H9 (cell line): ENCODE results near the gene ZNF608. TPM values are rescaled to one million over a fixed set of nuclear protein-coding genes. Genes with fewer than 3 reads are reported as not detected.

Source experiments
- DNase-seq: peaks from one replicate; pipeline ENCODE4 v3.0.0-alpha.2; 2017
- H2AFZ ChIP-seq: one replicate; pipeline ENCODE4 v1.6.1; 2013; ENCODE audit warnings: mild to moderate bottlenecking, low read length, control low read depth, moderate library complexity
- H2AK5ac ChIP-seq: 2 replicates; pipeline ENCODE4 v1.6.1; 2013; ENCODE audit warnings: low read length, control low read depth, mixed read lengths; ENCODE audit not compliant: insufficient read length
- H2BK120ac ChIP-seq: one replicate; pipeline ENCODE4 v1.6.1; 2013; ENCODE audit warnings: low read depth, mild to moderate bottlenecking, low read length, control low read depth, inconsistent platforms; ENCODE audit not compliant: poor library complexity, severe bottlenecking
- H2BK12ac ChIP-seq: 2 replicates; pipeline ENCODE4 v1.6.1; 2013; ENCODE audit warnings: low read length, control low read depth, mixed read lengths, low read depth; ENCODE audit not compliant: insufficient read length
- H2BK15ac ChIP-seq: 2 replicates; pipeline ENCODE4 v1.6.1; 2013; ENCODE audit warnings: low read depth, low read length, control low read depth
- H2BK20ac ChIP-seq: one replicate; pipeline ENCODE4 v1.6.1; 2013; ENCODE audit warnings: low read depth, mild to moderate bottlenecking, low read length, control low read depth, inconsistent platforms; ENCODE audit not compliant: poor library complexity, severe bottlenecking
- H2BK5ac ChIP-seq: 2 replicates; pipeline ENCODE4 v1.6.1; 2013; ENCODE audit warnings: low read length, control low read depth, mixed read lengths; ENCODE audit not compliant: insufficient read length
- H3K14ac ChIP-seq: 2 replicates; pipeline ENCODE4 v1.6.1; 2013; ENCODE audit warnings: low read length, control low read depth; ENCODE audit not compliant: insufficient read depth
- H3K18ac ChIP-seq: 2 replicates; pipeline ENCODE4 v1.6.1; 2013; ENCODE audit warnings: low read depth, mild to moderate bottlenecking, mixed read lengths, low read length, control low read depth; ENCODE audit not compliant: insufficient read length
- H3K23ac ChIP-seq: 2 replicates; pipeline ENCODE4 v1.6.1; 2013; ENCODE audit warnings: low read length, control low read depth, mixed read lengths, low read depth; ENCODE audit not compliant: insufficient read length
- H3K23me2 ChIP-seq: 2 replicates; pipeline ENCODE4 v1.6.1; 2013; ENCODE audit warnings: low read depth, mild to moderate bottlenecking, mixed read lengths, low read length, control low read depth; ENCODE audit not compliant: insufficient read length, poor library complexity, severe bottlenecking
- H3K27ac ChIP-seq: 2 replicates; pipeline ENCODE4 v1.5.1; 2013; ENCODE audit warnings: low read length, control low read depth, mixed read lengths, low read depth; ENCODE audit not compliant: insufficient read length
- H3K27me3 ChIP-seq: 2 replicates; pipeline ENCODE4 v1.6.1; 2013; ENCODE audit warnings: low read length, control low read depth, inconsistent platforms; ENCODE audit not compliant: insufficient read depth
- H3K4ac ChIP-seq: 2 replicates; pipeline ENCODE4 v1.6.1; 2013; ENCODE audit warnings: low read depth, mild to moderate bottlenecking, control low read depth, inconsistent platforms, low read length, moderate library complexity
- H3K4me1 ChIP-seq: 2 replicates; pipeline ENCODE4 v1.6.1; 2013; ENCODE audit warnings: low read length, control low read depth, inconsistent platforms; ENCODE audit not compliant: insufficient read depth
- H3K4me2 ChIP-seq: 2 replicates; pipeline ENCODE4 v1.6.1; 2013; ENCODE audit warnings: low read length, control low read depth, mixed read lengths; ENCODE audit not compliant: insufficient read length, insufficient read depth
- H3K56ac ChIP-seq: 2 replicates; pipeline ENCODE4 v1.6.1; 2013; ENCODE audit warnings: low read depth, mild to moderate bottlenecking, mixed read lengths, low read length, control low read depth; ENCODE audit not compliant: insufficient read length
- H3K79me1 ChIP-seq: 2 replicates; pipeline ENCODE4 v1.6.1; 2013; ENCODE audit warnings: low read depth, mild to moderate bottlenecking, moderate library complexity, low read length, control low read depth, inconsistent platforms; ENCODE audit not compliant: insufficient read depth, poor library complexity, severe bottlenecking
- H3K79me2 ChIP-seq: 2 replicates; pipeline ENCODE4 v1.6.1; 2013; ENCODE audit warnings: low read length, control low read depth, inconsistent platforms; ENCODE audit not compliant: insufficient read depth
- H3K9ac ChIP-seq: 2 replicates; pipeline ENCODE4 v1.6.1; 2013; ENCODE audit warnings: low read length, control low read depth, mixed read lengths; ENCODE audit not compliant: insufficient read length; ENCODE audit errors: extremely low read depth
- H3K9me3 ChIP-seq: one replicate; pipeline ENCODE4 v1.6.1; 2013; ENCODE audit warnings: low read depth, low read length, inconsistent platforms; ENCODE audit not compliant: control insufficient read depth
- H3T11ph ChIP-seq: one replicate; pipeline ENCODE4 v1.6.1; 2013; ENCODE audit warnings: mild to moderate bottlenecking, low read length, control low read depth, inconsistent platforms
- H4K20me1 ChIP-seq: one replicate; pipeline ENCODE4 v1.6.1; 2013; ENCODE audit not compliant: control insufficient read depth, insufficient read length, insufficient read depth
- H4K5ac ChIP-seq: 2 replicates; pipeline ENCODE4 v1.6.1; 2013; ENCODE audit warnings: low read depth, mild to moderate bottlenecking, mixed read lengths, low read length, control low read depth; ENCODE audit not compliant: insufficient read length
- H4K8ac ChIP-seq: replicated peaks from 2 replicates; pipeline ENCODE4 v1.6.1; 2013; ENCODE audit warnings: low read length, control low read depth, mixed read lengths, low read depth; ENCODE audit not compliant: insufficient read length
- H4K91ac ChIP-seq: 2 replicates; pipeline ENCODE4 v1.6.1; 2013; ENCODE audit warnings: low read depth, mild to moderate bottlenecking, moderate library complexity, mixed read lengths, low read length, control low read depth; ENCODE audit not compliant: insufficient read length
- H3K27ac Mint-ChIP-seq, 3 experiments: 2 replicates in 2 of 3; 3 replicates in 1 of 3; pipeline ENCODE4 v1.8.0; 2020 to 2021; ENCODE audit warnings: mixed read lengths in 3 of 3, mild to moderate bottlenecking in 1 of 3, moderate library complexity in 1 of 3
- H3K27me3 Mint-ChIP-seq: 2 replicates; pipeline ENCODE4 v1.8.0; 2021; ENCODE audit warnings: low read depth, mild to moderate bottlenecking, moderate library complexity, mixed read lengths
- H3K36me3 Mint-ChIP-seq, 3 experiments: 2 replicates in 2 of 3; 3 replicates in 1 of 3; pipeline ENCODE4 v1.8.0; 2020 to 2021; ENCODE audit warnings: low read depth in 3 of 3, mixed read lengths in 3 of 3; ENCODE audit not compliant: insufficient read depth in 1 of 3
- H3K4me1 Mint-ChIP-seq, 2 experiments: 2 replicates each; pipeline ENCODE4 v1.8.0; 2020; ENCODE audit warnings: mixed read lengths in 2 of 2
- H3K4me3 Mint-ChIP-seq, 2 experiments: 2 replicates in 1 of 2; 3 replicates in 1 of 2; pipeline ENCODE4 v1.8.0; 2020 to 2021; ENCODE audit warnings: mild to moderate bottlenecking in 2 of 2, mixed read lengths in 2 of 2, moderate library complexity in 1 of 2
- H3K9me3 Mint-ChIP-seq, 2 experiments: 2 replicates in 1 of 2; 3 replicates in 1 of 2; pipeline ENCODE4 v1.8.0; 2020; ENCODE audit warnings: mild to moderate bottlenecking in 2 of 2, mixed read lengths in 2 of 2, moderate library complexity in 1 of 2
- WGBS: extraction: QIAGEN DNeasy Blood & Tissue Kit; methylation state at CpG from one replicate; pipeline ENCODE4 v1.1.7; 2013; ENCODE audit warnings: missing lambda C conversion rate, low lambda C conversion rate, mixed read lengths; ENCODE audit not compliant: insufficient read length; ENCODE audit errors: extremely low coverage; 5-methylcytosine and 5-hydroxymethylcytosine counted together
- total RNA-seq: library from RNA; stranded (reverse); gene quantifications from 2 replicates; pipeline ENCODE4 v1.2.1, GENCODE V29; 2021
- TF ChIP-seq, protein P1 (sequence below): fragments of 200-600 bp; sonication (generic); conservative IDR thresholded peaks from 3 replicates; pipeline ENCODE4 v1.8.0; 2021; ENCODE audit warnings: antibody characterized with exemption, mild to moderate bottlenecking

The ZNF608 gene
- total RNA-seq, 1 experiment from 2014 or later, result 67.0 TPM

DNA sequence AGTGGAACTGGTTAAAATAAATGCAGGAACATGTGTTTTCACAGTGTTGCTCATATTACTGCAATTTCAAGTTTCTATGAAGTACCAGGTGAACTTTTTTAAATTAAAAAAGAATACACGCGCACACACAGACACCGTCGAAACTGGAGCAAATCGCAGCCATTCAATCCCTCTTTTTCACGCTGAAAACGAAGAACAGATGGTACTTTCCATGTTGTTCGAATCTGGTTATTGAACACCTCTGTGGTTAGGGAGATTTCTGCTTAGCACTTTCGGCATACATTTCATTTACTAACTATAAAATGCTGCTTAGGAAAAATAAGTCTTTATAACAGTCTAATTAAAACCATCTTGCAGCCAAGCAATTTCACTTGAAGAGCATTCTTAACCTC lies 6.8 kb downstream of the ZNF608 start:
- Mint-ChIP-seq H3K4me1 (peaks cover 0 to 5% of the 10 kb centered on the region in 2 experiments), H3K27ac (no peak overlapping the region; a peak in 1 of 7 replicates), H3K27me3 (no peaks in the 10 kb centered on the region), H3K9me3 (no peaks in the 10 kb centered on the region; a peak in 2 of 5 replicates), H3K4me3 (peak overlapping the region; percentile 29 to 72), H3K36me3 (peaks cover 0 to 5% (median 3%) of the 10 kb centered on the region in 3 experiments; a peak in 4 of 7 replicates)
- Histone ChIP-seq H2AK5ac (no peak overlapping the region), H3K9ac (no peak overlapping the region), H3K23ac (no peak overlapping the region), H3K79me2 (peaks cover 53% of the 10 kb centered on the region; the same call in 1 of the 2 replicates), H4K8ac (no peak overlapping the region), H3K23me2 (peaks cover 16% of the 10 kb centered on the region), H2BK12ac (no peak overlapping the region), H2AFZ (no peak overlapping the region), H3K27me3 (no peaks in the 10 kb centered on the region), H3K79me1 (peaks cover 3% of the 10 kb centered on the region), H2BK15ac (no peak overlapping the region), H2BK120ac (no peak overlapping the region), H3K4ac (no peak overlapping the region), H2BK5ac (no peak overlapping the region), H3K18ac (no peak overlapping the region), H3K27ac (no peak overlapping the region), H4K20me1 (no peaks in the 10 kb centered on the region), H2BK20ac (no peak overlapping the region), H4K5ac (no peak overlapping the region), H4K91ac (no peak overlapping the region), H3K4me1 (peaks cover 26% of the 10 kb centered on the region; the same call in 1 of the 2 replicates), H3T11ph (no peak overlapping the region), H3K56ac (no peak overlapping the region), H3K9me3 (no peaks in the 10 kb centered on the region), H3K14ac (no peak overlapping the region), H3K4me2 (peak overlapping the region; percentile 52)
- WGBS, result no CpG with 5 or more reads among the region's 9 CpGs
- no peak for DNase-seq
- TF ChIP-seq, protein P1, sequence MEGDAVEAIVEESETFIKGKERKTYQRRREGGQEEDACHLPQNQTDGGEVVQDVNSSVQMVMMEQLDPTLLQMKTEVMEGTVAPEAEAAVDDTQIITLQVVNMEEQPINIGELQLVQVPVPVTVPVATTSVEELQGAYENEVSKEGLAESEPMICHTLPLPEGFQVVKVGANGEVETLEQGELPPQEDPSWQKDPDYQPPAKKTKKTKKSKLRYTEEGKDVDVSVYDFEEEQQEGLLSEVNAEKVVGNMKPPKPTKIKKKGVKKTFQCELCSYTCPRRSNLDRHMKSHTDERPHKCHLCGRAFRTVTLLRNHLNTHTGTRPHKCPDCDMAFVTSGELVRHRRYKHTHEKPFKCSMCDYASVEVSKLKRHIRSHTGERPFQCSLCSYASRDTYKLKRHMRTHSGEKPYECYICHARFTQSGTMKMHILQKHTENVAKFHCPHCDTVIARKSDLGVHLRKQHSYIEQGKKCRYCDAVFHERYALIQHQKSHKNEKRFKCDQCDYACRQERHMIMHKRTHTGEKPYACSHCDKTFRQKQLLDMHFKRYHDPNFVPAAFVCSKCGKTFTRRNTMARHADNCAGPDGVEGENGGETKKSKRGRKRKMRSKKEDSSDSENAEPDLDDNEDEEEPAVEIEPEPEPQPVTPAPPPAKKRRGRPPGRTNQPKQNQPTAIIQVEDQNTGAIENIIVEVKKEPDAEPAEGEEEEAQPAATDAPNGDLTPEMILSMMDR, result no peak; the same call in 2 of the 3 replicates
